DMS 273 (cell line): ENCODE measurements around the gene DNAL1.
"Not testable (repeated sequence)": the region's sequence is repeated elsewhere in the genome, so short reads cannot be mapped to it uniquely, and the experiment has no call there.

Experiments
- DNase-seq: peaks from one replicate; lab custom pipeline; 2025; ENCODE audit not compliant: unreplicated experiment; lab: John Stamatoyannopoulos, UW

DNAL1 gene

GRCh38 chr14:73644531-73645247, at the start of gene DNAL1:
DNAL1 (plus strand) TSS chr14:73644986; CDS start chr14:73645040, 54 bp downstream.
- peak; percentile 97 for DNase-seq

GRCh38 chr14:73599499-73599898, 45.3 kb upstream of the DNAL1 start:
- no peak for DNase-seq

- peak; percentile 32 for DNase-seq
These were observed 41.8 kb upstream of the DNAL1 start for GRCh38 chr14:73602994-73603393.

- no peak for DNase-seq
These were observed 38.5 kb upstream of the DNAL1 start for GRCh38 chr14:73606271-73606670.

GRCh38 chr14:73607241-73607640, 37.5 kb upstream of the DNAL1 start:
- no peak for DNase-seq

GRCh38 chr14:73610687-73611086, 34.1 kb upstream of the DNAL1 start:
- peak; percentile 39 for DNase-seq

- peak; percentile 90 for DNase-seq
These were observed 32.3 kb upstream of the DNAL1 start, which contains the start of gene ACOT6 for GRCh38 chr14:73612339-73613045. ACOT6 (plus strand) TSS chr14:73612517; CDS start chr14:73612572, 55 bp downstream.

GRCh38 chr14:73613046-73613383, 31.8 kb upstream of the DNAL1 start:
- DNase-seq, result no peak

GRCh38 chr14:73613419-73613963, 31.3 kb upstream of the DNAL1 start:
- DNase-seq, result no peak

- DNase-seq, result no peak
These were observed 28.0 kb upstream of the DNAL1 start for GRCh38 chr14:73616831-73617230.

GRCh38 chr14:73619524-73619923, 25.3 kb upstream of the DNAL1 start:
- DNase-seq, result no peak

GRCh38 chr14:73620268-73620667, 24.5 kb upstream of the DNAL1 start:
- DNase-seq, result no peak

GRCh38 chr14:73623504-73624054, 21.2 kb upstream of the DNAL1 start:
- no peak for DNase-seq

GRCh38 chr14:73625706-73626105, 19.1 kb upstream of the DNAL1 start:
- DNase-seq, result no peak

- DNase-seq, result no peak
These were observed 17.6 kb upstream of the DNAL1 start for GRCh38 chr14:73627151-73627558.

GRCh38 chr14:73630009-73630780, 14.6 kb upstream of the DNAL1 start:
- DNase-seq, result no peak

GRCh38 chr14:73633116-73634010, 11.4 kb upstream of the DNAL1 start:
- peak; percentile 86 for DNase-seq

GRCh38 chr14:73634011-73634833, 10.6 kb upstream of the DNAL1 start:
- DNase-seq, result peak; percentile 53

GRCh38 chr14:73636355-73636754, 8.4 kb upstream of the DNAL1 start:
- not testable (repeated sequence) for DNase-seq
